PC-9 (cell line): Measurements from ENCODE around the gene OGFOD1. TPM values are rescaled to one million over a fixed set of nuclear protein-coding genes. Genes with fewer than 3 reads are reported as not detected.

Experiments used
- BruUV-seq: library from RNA; stranded (reverse); fragments of 400-500 nt; replicated peaks from 2 replicates; lab custom pipeline; 2021; lab: Mats Ljungman, UMichigan
- CTCF ChIA-PET: fragments of 300-600 bp; sonication (Branson Sonifier 250); formaldehyde crosslinking; loops from one replicate; lab custom pipeline; 2022; ENCODE audit warnings: antibody characterized with exemption; lab: Charles Lee
- POLR2A ChIA-PET: fragments of 300-600 bp; sonication (Branson Sonifier 250); formaldehyde crosslinking; loops from one replicate; lab custom pipeline; 2022; ENCODE audit warnings: antibody characterized with exemption; ENCODE audit not compliant: unreplicated experiment; lab: Charles Lee
- DNase-seq, 2 experiments: peaks; one replicate each; pipeline versions ENCODE4 v3.0.0 to v3.0.0-alpha.2; 2015 to 2022; ENCODE audit warnings: mixed read lengths in 1 of 2
- H2AFZ ChIP-seq: fragments of 200-600 bp; sonication (generic); 2 replicates; pipeline ENCODE4 v1.8.1; 2017; ENCODE audit warnings: antibody characterized with exemption
- H3F3A ChIP-seq: fragments of 200-600 bp; sonication (generic); 2 replicates; pipeline ENCODE4 v1.8.1; 2017; ENCODE audit warnings: antibody characterized with exemption, mild to moderate bottlenecking, low read depth; ENCODE audit not compliant: insufficient read depth
- H3K27ac ChIP-seq: fragments of 200-600 bp; sonication (generic); 2 replicates; pipeline ENCODE4 v1.6.1; 2016; ENCODE audit warnings: mixed run types
- H3K27me3 ChIP-seq: fragments of 200-600 bp; sonication (generic); 2 replicates; pipeline ENCODE4 v1.6.1; 2016; ENCODE audit warnings: low read depth, mixed run types; ENCODE audit not compliant: insufficient read depth
- H3K36me3 ChIP-seq: fragments of 200-600 bp; sonication (generic); 2 replicates; pipeline ENCODE4 v1.6.1; 2016; ENCODE audit warnings: low read depth, mixed run types
- H3K4me1 ChIP-seq: fragments of 200-600 bp; sonication (generic); replicated peaks from 2 replicates; pipeline ENCODE4 v1.6.1; 2016; ENCODE audit warnings: mixed run types; ENCODE audit not compliant: insufficient read depth
- H3K4me2 ChIP-seq: fragments of 200-600 bp; sonication (generic); 2 replicates; pipeline ENCODE4 v1.6.1; 2017; ENCODE audit warnings: mixed run types
- H3K4me3 ChIP-seq: fragments of 200-600 bp; sonication (generic); 2 replicates; pipeline ENCODE4 v1.6.1; 2016; ENCODE audit warnings: mixed run types
- H3K79me2 ChIP-seq: fragments of 200-600 bp; sonication (generic); 2 replicates; pipeline ENCODE4 v1.6.1; 2017; ENCODE audit warnings: low read depth, mixed run types
- H3K9me2 ChIP-seq: fragments of 200-600 bp; sonication (generic); 2 replicates; pipeline ENCODE4 v1.8.1; 2017; ENCODE audit warnings: mild to moderate bottlenecking; ENCODE audit not compliant: insufficient read depth
- H3K9me3 ChIP-seq: fragments of 200-600 bp; sonication (generic); 2 replicates; pipeline ENCODE4 v1.8.1; 2016; ENCODE audit warnings: low read depth; ENCODE audit not compliant: insufficient read depth
- H4K20me1 ChIP-seq: fragments of 200-600 bp; sonication (generic); 2 replicates; pipeline ENCODE4 v1.8.1; 2017; ENCODE audit not compliant: insufficient read depth
- CTCF ChIP-seq: fragments of 200-600 bp; sonication (generic); conservative IDR thresholded peaks from 2 replicates; pipeline ENCODE4 v1.6.1; 2017; ENCODE audit warnings: mixed run types, antibody characterized with exemption, mild to moderate bottlenecking, moderate library complexity
- EZH2 ChIP-seq: fragments of 200-600 bp; sonication (generic); IDR thresholded peaks from 2 replicates; pipeline ENCODE4 v1.8.0; 2017; ENCODE audit warnings: antibody characterized with exemption, low read depth
- intact Hi-C: fragments of 100-400 bp; cut with micrococcal nuclease; formaldehyde crosslinking; loops from one replicate; pipeline ENCODE4 v1.10.0; 2022; ENCODE audit not compliant: unreplicated experiment
- total RNA-seq: library from RNA; stranded (reverse); gene quantifications from 2 replicates; pipeline ENCODE4 v1.2.3, GENCODE V29; 2021

OGFOD1 gene
- total RNA-seq, 1 experiment from 2014 or later: 30.0 TPM

DNA sequence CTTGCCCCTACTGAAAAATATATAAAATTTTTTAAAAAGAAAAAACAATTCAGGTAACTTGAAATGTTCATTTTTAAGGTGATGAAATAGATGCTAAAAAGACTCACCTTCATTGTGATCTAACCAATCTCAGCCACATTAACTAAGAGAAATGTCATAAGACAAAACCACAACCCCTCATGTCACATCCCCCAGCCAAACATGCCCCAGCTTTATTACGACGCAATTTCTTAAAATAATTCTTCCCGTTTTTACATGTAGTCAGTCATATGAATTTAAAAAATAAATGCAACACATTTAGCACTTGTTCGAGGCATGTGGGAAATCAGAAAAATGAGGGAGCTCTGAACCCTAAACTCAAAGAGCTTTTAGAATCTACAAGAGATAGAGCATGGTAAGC, 35.5 kb upstream of the OGFOD1 start:
- Histone ChIP-seq H4K20me1 (no peaks in the 10 kb centered on the region), H3K4me2 (no peak overlapping the region), H3K27ac (no peak overlapping the region), H3K9me2 (no peaks in the 10 kb centered on the region), H3K36me3 (0 out of 2 replicates have a peak, but pooled peaks cover 4% of the 10 kb centered on the region), H3F3A (peaks cover 29% of the 10 kb centered on the region), H3K79me2 (peaks cover 78% of the 10 kb centered on the region), H3K4me1 (peaks cover 23% of the 10 kb centered on the region), H2AFZ (no peak overlapping the region), H3K9me3 (no peaks in the 10 kb centered on the region), H3K27me3 (no peaks in the 10 kb centered on the region), H3K4me3 (no peak overlapping the region)
- TF ChIP-seq EZH2 (no peak), CTCF (no peak)
- ChIA-PET CTCF (no interaction called here), POLR2A (no interaction called here)
- no TSS peak for BruUV-seq
- DNase-seq: no peak
- intact Hi-C loops: no loop called here

- TF ChIP-seq EZH2 (no peak), CTCF (no peak)
- POLR2A ChIA-PET: no interaction called here
- Histone ChIP-seq H4K20me1 (no peaks in the 10 kb centered on the region), H3F3A (peaks cover 29% of the 10 kb centered on the region), H3K9me3 (no peaks in the 10 kb centered on the region), H3K36me3 (no peaks in the 10 kb centered on the region), H3K9me2 (no peaks in the 10 kb centered on the region), H2AFZ (no peak overlapping the region), H3K4me2 (no peak overlapping the region), H3K27ac (no peak overlapping the region), H3K79me2 (peaks cover 85% of the 10 kb centered on the region), H3K4me3 (no peak overlapping the region), H3K27me3 (no peaks in the 10 kb centered on the region), H3K4me1 (peaks cover 36% of the 10 kb centered on the region)
- CTCF ChIA-PET: no interaction called here
- BruUV-seq: no TSS peak
- intact Hi-C loops: no loop called here
- DNase-seq: no peak
These were observed 34.2 kb upstream of the OGFOD1 start for GRCh38 chr16:56417138-56417537.

- no peak for DNase-seq
- Histone ChIP-seq H4K20me1 (no peaks in the 10 kb centered on the region), H3K27me3 (no peaks in the 10 kb centered on the region), H3K4me2 (peak overlapping the region; percentile 26), H2AFZ (no peak overlapping the region), H3K9me2 (no peaks in the 10 kb centered on the region), H3K4me3 (no peak overlapping the region), H3K27ac (peak overlapping the region; percentile 71), H3F3A (peaks cover 35% of the 10 kb centered on the region), H3K9me3 (no peaks in the 10 kb centered on the region), H3K36me3 (no peaks in the 10 kb centered on the region), H3K4me1 (peaks cover 55% of the 10 kb centered on the region), H3K79me2 (peaks cover 98% of the 10 kb centered on the region)
- POLR2A ChIA-PET: interaction anchor here (0.6 kb wide), 1 partner anchor 19 kb away, joined by 3 read pairs; no protein-coding TSS in a partner anchor
- no TSS peak for BruUV-seq
- CTCF ChIA-PET: no interaction called here
- TF ChIP-seq CTCF (no peak), EZH2 (no peak)
- intact Hi-C loops: no loop called here
These were observed 31.4 kb upstream of the OGFOD1 start for GRCh38 chr16:56419740-56420548.
